GM21423 (cell line): ENCODE measurements around the gene GSTA4.

ENCODE experiments used
- ATAC-seq: cut with Tn5 transposase; IDR thresholded peaks from one replicate; pipeline ENCODE4 v1.9.1; 2021; ENCODE audit warnings: mild to moderate bottlenecking, moderate library complexity; ENCODE audit not compliant: unreplicated experiment

GSTA4 gene, protein sequence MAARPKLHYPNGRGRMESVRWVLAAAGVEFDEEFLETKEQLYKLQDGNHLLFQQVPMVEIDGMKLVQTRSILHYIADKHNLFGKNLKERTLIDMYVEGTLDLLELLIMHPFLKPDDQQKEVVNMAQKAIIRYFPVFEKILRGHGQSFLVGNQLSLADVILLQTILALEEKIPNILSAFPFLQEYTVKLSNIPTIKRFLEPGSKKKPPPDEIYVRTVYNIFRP

GRCh38 chr6:52995089-52995912 lies at the start of gene GSTA4:
Gene GSTA4, minus strand, starts transcription at chr6:52995284. Its CDS starts 1,041 bp downstream, at chr6:52994243.
- ATAC-seq, result peak; percentile 97

- no peak for ATAC-seq
These were observed 49.5 kb upstream of the GSTA4 start for GRCh38 chr6:53044572-53044971.

DNA sequence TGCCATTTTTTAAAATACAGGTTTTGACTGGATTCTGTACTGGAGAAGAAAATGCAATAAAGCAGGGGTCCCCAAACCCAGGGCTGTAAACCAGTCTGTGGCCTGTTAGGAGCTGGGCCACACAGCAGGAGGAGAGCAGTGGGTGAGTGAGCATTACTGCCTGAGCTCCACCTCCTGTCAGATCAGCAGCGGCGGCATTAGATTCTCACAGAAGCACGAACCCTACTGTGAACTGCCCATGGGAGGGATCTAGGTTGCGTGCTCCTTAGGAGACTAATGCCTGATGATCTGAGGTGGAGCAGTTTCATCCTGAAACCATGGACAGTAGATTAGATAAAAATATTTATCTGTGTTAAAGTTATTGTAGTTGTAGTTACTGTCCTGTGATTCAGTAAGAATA lies 49.0 kb upstream of the GSTA4 start:
- ATAC-seq, result no peak

- ATAC-seq, result no peak
These were observed 48.5 kb upstream of the GSTA4 start for GRCh38 chr6:53043581-53043980.

GRCh38 chr6:53042112-53042511 lies 47.0 kb upstream of the GSTA4 start:
- ATAC-seq, result no peak

DNA sequence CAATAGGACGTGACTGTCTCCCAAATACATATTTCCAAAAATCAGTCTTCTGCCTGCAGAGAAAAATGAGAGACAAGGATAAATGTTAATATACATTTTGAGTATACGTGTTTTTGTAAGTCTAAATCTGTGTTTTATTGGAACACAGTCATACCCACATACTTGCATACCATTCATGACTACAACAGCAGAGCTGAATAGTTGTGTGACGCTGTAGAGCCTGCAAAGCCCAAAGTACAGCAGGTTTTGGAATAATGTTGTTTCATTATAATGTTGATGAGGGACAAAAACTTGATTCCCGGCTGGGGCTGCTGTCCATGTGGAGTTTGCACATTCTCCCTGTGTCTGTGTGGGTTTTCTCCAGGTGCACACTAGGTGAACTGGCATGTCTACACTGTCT lies 46.3 kb upstream of the GSTA4 start:
- ATAC-seq, result no peak

DNA sequence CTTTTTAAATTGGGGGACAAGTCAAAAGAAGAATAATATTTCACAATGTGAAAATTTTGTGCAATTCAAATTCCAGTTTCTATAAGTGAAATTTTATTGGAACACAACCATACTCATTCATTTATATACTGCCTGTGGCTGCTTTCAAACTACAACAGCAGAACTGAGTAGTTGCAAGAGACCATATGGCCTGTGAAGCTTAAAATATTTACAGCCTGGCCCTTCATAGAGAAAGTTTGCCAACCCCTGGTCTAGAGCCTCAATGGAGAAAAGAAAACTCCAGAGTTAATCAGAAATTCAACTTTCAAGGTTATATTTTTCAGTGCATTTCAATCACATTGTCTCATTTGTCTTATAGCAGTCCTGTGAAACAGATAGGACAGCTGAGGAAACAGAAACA lies 43.5 kb upstream of the GSTA4 start:
- no peak for ATAC-seq

DNA sequence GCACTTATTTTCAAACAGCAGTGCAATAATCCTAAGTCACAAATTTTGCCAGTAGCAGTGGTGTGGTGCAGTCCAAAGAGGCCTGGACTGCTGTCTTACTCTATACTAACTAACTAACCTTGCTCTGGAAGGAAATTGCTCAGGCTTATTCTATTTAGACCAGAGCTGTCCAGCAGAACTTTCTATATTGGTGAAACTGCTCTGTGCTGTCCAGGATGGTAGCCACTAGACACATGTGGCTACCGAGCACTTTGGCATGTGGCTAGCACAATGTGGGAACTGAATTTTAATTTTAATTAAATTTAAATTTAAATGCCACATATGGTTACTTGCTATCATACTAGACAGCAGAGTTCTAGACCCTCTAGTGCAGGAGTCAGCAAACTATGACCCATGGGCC lies 43.1 kb upstream of the GSTA4 start:
- ATAC-seq, result no peak

GRCh38 chr6:53035549-53036213 lies 40.6 kb upstream of the GSTA4 start:
- ATAC-seq, result no peak

DNA sequence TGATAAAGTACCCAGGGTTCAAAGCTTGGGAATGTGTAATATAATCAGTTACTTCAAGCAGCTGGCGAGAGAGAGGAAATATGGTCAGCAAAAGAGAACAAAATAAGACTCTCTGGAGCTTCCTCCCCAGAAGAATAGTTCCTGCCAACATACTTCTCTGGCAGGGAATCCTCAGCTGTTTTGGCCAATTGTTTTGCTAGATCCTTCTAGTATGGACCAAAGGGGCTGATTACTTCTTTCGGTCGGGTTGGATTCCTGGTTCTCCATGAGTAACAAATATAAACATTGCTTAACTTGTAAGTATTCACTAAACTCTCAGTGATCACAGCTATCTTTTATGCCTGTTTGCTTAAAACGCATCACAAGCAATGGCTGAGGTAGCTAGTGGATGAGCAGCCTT lies 38.7 kb upstream of the GSTA4 start:
- no peak for ATAC-seq

- ATAC-seq, result no peak
These were observed 37.8 kb upstream of the GSTA4 start for GRCh38 chr6:53032849-53033248.

DNA sequence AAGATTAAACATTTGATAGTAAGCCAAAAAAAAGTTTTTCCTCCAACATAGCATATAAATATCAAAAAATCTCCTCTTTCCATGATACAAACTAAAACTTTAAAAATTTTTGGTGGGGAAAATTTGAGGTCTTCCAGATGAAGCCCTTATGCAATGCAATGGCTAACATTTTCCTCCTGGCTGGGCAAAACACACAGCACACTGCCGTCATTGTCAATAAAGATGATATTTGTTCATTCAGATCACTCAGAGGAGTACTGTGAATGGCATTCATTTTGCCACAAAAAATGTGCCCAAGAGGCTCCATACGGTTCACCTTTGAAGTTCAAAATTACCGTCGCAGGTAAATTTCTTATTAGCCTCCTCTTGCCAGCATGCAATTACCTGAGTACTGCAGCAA lies 36.2 kb upstream of the GSTA4 start:
- ATAC-seq, result no peak

- ATAC-seq, result no peak
These were observed 34.7 kb upstream of the GSTA4 start for GRCh38 chr6:53029761-53030160.

DNA sequence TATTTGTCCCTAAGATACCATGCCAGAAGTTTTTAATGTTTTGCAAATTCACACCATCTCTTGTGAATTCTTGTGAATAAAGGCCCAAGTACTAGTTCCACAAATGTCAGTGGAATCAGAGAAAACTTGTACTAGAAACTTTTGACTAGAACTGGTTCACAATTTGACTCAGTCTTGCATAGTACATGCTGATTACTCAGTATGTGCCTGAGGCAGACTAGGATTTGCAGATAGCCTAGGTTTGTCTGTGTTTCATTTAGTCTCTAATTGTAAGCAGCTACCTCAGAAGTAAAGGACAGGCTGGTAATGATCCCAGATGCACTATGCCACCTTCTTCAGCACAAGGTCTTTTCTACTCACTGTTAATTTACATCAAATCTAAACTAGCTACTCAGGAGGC lies 34.2 kb upstream of the GSTA4 start:
- no peak for ATAC-seq

- no peak for ATAC-seq
These were observed 33.4 kb upstream of the GSTA4 start for GRCh38 chr6:53028467-53028866.

GRCh38 chr6:53027131-53027718 lies 32.1 kb upstream of the GSTA4 start:
- ATAC-seq, result no peak

- no peak for ATAC-seq
These were observed 31.4 kb upstream of the GSTA4 start for GRCh38 chr6:53026526-53026925.

DNA sequence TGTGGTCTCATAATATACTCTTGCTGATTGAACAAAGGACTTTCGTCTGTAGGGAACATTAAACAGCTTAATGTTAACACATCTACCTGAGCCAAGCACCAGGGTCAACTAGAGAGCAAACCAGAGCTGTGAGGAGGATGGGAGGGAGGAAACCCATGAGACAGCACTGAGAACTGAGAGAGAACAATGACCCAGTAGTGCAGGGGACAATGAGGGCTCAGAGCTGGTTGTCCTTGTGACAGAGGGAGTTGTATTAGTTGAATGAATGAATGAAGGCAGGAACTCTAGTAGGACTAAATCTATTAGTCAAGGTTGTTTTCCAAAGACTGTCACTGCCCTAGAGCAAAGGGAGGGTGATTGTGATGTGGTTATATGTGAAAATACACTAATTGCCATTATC lies 28.2 kb upstream of the GSTA4 start:
- no peak for ATAC-seq

DNA sequence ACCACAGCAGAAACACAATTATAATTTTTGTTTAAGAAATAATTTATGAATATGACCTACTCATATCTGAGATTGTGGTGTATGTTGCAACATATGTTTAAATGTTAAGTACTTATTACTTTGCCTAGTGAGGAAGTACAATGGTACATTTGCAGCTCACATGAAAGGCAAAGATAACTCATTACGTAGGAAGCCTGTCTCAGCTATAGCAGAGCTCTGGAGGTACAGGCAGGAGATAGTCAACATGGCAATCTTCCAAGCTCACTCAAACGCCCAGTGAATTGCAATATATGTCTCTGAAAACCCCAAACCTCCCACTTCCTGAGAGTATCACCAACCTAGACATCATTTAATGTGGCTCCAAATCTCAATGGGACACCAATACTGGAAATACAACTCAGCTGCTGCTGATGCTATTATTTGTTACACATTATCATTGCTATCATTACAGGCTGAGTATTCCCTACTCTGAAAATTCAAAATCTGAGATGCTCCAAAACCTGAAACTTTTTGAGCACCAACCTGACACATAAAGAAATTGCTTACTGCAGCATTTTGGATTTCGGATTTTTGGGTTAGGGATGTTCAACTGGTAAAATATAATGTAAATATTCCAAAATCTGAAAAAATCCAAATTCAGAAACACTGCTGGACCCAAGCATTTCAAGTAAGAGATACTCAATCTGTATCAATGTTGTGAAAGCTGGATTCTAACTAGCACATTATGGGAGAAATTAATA lies 25.1 kb upstream of the GSTA4 start:
- ATAC-seq, result no peak

DNA sequence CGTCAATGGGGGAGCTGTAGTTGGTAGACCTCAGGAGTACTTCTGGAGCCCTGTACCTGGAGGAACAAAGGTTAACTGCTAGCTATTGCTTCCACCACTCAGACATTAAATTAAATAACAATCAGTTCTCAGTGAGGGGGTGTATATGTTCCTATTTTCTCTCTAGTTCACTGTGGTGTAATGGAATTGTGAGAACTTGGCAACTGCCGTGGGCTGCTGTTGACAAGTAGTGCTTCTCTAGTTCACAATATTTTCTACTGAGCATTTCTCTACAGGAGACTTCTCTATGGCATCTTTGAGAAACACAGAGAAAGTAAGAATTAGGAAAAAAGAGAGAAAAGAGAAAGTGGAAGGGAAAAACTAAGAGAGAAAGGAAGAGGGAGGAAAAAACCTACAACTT lies 23.4 kb upstream of the GSTA4 start:
- no peak for ATAC-seq

DNA sequence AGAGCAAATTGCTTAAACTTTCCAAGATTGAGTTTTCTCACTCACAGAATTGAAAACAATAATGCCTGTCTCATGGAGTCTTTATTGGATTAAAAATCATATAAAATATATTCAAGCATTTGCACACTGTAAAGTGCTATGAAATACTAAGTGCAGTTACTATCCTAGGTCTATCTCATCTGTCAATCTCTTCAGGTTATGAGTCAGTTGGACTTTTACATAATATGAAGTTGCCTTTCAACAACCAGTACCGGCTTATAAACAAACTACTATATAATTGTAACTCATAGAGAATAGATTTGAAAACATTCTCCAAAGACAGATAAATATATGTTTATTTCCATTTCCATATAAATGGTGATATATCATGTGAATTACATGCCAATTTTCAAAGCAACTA lies 20.4 kb upstream of the GSTA4 start:
- ATAC-seq, result no peak
